GM12891 (cell line): ENCODE results near the gene CTTNBP2NL.

Experiments used
- PAX5 ChIP-seq: IDR thresholded peaks from 2 replicates; pipeline ENCODE4 v1.6.1; 2011; ENCODE audit warnings: low read length, moderate library complexity, mild to moderate bottlenecking; ENCODE audit not compliant: insufficient read depth, severe bottlenecking
- POLR2A ChIP-seq: IDR thresholded peaks from 2 replicates; pipeline ENCODE4 v1.6.1; 2011; ENCODE audit warnings: low read depth, low read length, control low read depth
- POLR2AphosphoS5 ChIP-seq: IDR thresholded peaks from 2 replicates; pipeline ENCODE4 v1.6.1; 2011; ENCODE audit warnings: low read depth, low read length, control low read depth
- SPI1 ChIP-seq: IDR thresholded peaks from 2 replicates; pipeline ENCODE4 v1.6.1; 2011; ENCODE audit warnings: low read depth, low read length, control low read depth
- TAF1 ChIP-seq: IDR thresholded peaks from 2 replicates; pipeline ENCODE4 v1.6.1; 2011; ENCODE audit warnings: low read depth, low read length, control low read depth

GRCh38 chr1:112393631-112393974 is 2.4 kb upstream of the CTTNBP2NL start:
- no peak for TF ChIP-seq POLR2AphosphoS5
- no peak for TF ChIP-seq POLR2A
- no peak for TF ChIP-seq TAF1
- TF ChIP-seq SPI1: no peak
- no peak for TF ChIP-seq PAX5
